Neural cell (in vitro differentiated cells): ENCODE results near the gene SIK3. TPM values are rescaled to one million over a fixed set of nuclear protein-coding genes. Genes with fewer than 3 reads are reported as not detected.

Source experiments
- H2AFZ ChIP-seq: fragments of 200-600, 300-800 bp; sonication (generic), shearing (Covaris generic); 2 replicates; pipeline ENCODE4 v1.6.0; 2014; ENCODE audit warnings: low read depth, mild to moderate bottlenecking, antibody characterized with exemption, low read length, moderate library complexity
- H3F3A ChIP-seq: fragments of 200-600 bp; shearing (Covaris generic); 2 replicates; pipeline ENCODE4 v1.6.1; 2016; ENCODE audit warnings: mild to moderate bottlenecking, moderate library complexity, mixed read lengths, antibody characterized with exemption, low read length; ENCODE audit not compliant: insufficient read depth, poor library complexity, severe bottlenecking
- H3K27ac ChIP-seq: fragments of 200-600, 300-800 bp; sonication (generic), shearing (Covaris generic); 2 replicates; pipeline ENCODE4 v1.5.1; 2014; ENCODE audit warnings: mild to moderate bottlenecking, low read length, moderate library complexity
- H3K27me3 ChIP-seq: fragments of 300-800, 200-600 bp; sonication (generic), shearing (Covaris generic); 2 replicates; pipeline ENCODE4 v1.6.0; 2014; ENCODE audit warnings: mild to moderate bottlenecking, low read depth, low read length, moderate library complexity; ENCODE audit not compliant: insufficient read depth
- H3K36me3 ChIP-seq: fragments of 300-800, 200-600 bp; sonication (generic), shearing (Covaris generic); 2 replicates; pipeline ENCODE4 v1.5.1; 2014; ENCODE audit warnings: mild to moderate bottlenecking, antibody characterized with exemption, low read length, moderate library complexity; ENCODE audit not compliant: insufficient read depth
- H3K4me2 ChIP-seq: fragments of 300-800, 200-600 bp; sonication (generic), shearing (Covaris generic); 2 replicates; pipeline ENCODE4 v1.6.0; 2014; ENCODE audit warnings: mild to moderate bottlenecking, low read length
- H3K4me3 ChIP-seq: fragments of 300-800, 200-600 bp; sonication (generic), shearing (Covaris generic); 2 replicates; pipeline ENCODE4 v1.5.1; 2014; ENCODE audit warnings: mild to moderate bottlenecking, low read length, moderate library complexity
- H3K79me2 ChIP-seq: fragments of 200-600 bp; shearing (Covaris generic); replicated peaks from 2 replicates; pipeline ENCODE4 v1.6.0; 2014; ENCODE audit warnings: mild to moderate bottlenecking, low read length, moderate library complexity; ENCODE audit not compliant: insufficient read depth
- H3K9ac ChIP-seq: fragments of 300-800, 200-600 bp; sonication (generic), shearing (Covaris generic); 2 replicates; pipeline ENCODE4 v1.6.1; 2016; ENCODE audit warnings: mild to moderate bottlenecking, low read length, mixed read lengths
- H3K9me2 ChIP-seq: fragments of 200-600 bp; shearing (Covaris generic); 2 replicates; pipeline ENCODE4 v1.6.1; 2016; ENCODE audit warnings: mild to moderate bottlenecking, low read length, mixed read lengths; ENCODE audit not compliant: insufficient read depth
- H3K9me3 ChIP-seq: fragments of 200-600, 300-800 bp; sonication (generic), shearing (Covaris generic); 2 replicates; pipeline ENCODE4 v1.6.1; 2016; ENCODE audit warnings: mild to moderate bottlenecking, mixed run types, low read length, moderate library complexity, mixed read lengths
- H4K20me1 ChIP-seq: fragments of 200-600 bp; shearing (Covaris generic); 2 replicates; pipeline ENCODE4 v1.6.1; 2016; ENCODE audit warnings: mild to moderate bottlenecking, mixed run types; ENCODE audit not compliant: insufficient read depth
- EP300 ChIP-seq: fragments of 450-650 bp; conservative IDR thresholded peaks from 2 replicates; pipeline ENCODE4 v1.6.1; 2014; ENCODE audit warnings: antibody characterized with exemption, mild to moderate bottlenecking, moderate library complexity; ENCODE audit not compliant: poor library complexity, severe bottlenecking
- EZH2 ChIP-seq: fragments of 200-600, 300-800 bp; shearing (Covaris generic), sonication (generic); IDR thresholded peaks from 2 replicates; pipeline ENCODE4 v1.6.1; 2014; ENCODE audit warnings: antibody characterized with exemption, low read length, borderline replicate concordance, mild to moderate bottlenecking; ENCODE audit not compliant: insufficient read depth, poor library complexity, severe bottlenecking
- MXI1 ChIP-seq: fragments of 450-650 bp; conservative IDR thresholded peaks from 2 replicates; pipeline ENCODE4 v1.6.1; 2014; ENCODE audit warnings: antibody characterized with exemption, mild to moderate bottlenecking; ENCODE audit not compliant: poor library complexity, severe bottlenecking
- POLR2AphosphoS5 ChIP-seq: IDR thresholded peaks from 2 replicates; pipeline ENCODE4 v1.6.1; 2012
- RAD21 ChIP-seq: fragments of 450-650 bp; conservative IDR thresholded peaks from 2 replicates; pipeline ENCODE4 v1.6.1; 2014; ENCODE audit warnings: antibody characterized with exemption, mild to moderate bottlenecking, moderate library complexity
- SMC3 ChIP-seq: fragments of 450-650 bp; conservative IDR thresholded peaks from 2 replicates; pipeline ENCODE4 v1.6.1; 2014; ENCODE audit warnings: antibody characterized with exemption, mild to moderate bottlenecking, moderate library complexity; ENCODE audit not compliant: poor library complexity
- TAF1 ChIP-seq: IDR thresholded peaks from 2 replicates; pipeline ENCODE4 v1.6.1; 2012; ENCODE audit warnings: low read depth
- polyA plus RNA-seq: library from polyadenylated mRNA; depleted of rRNA; stranded (reverse); fragments of >200 nt; gene quantifications from 2 replicates; pipeline ENCODE4 v1.2.3, GENCODE V29; 2014
- TF ChIP-seq, protein P1 (sequence below): fragments of 450-650 bp; IDR thresholded peaks from 2 replicates; pipeline ENCODE4 v1.5.1; 2014; ENCODE audit warnings: antibody characterized with exemption, mild to moderate bottlenecking, moderate library complexity; ENCODE audit not compliant: poor library complexity, severe bottlenecking
- TF ChIP-seq, protein P2 (sequence below): IDR thresholded peaks from 2 replicates; pipeline ENCODE4 v1.6.1; 2012; ENCODE audit warnings: borderline replicate concordance

The SIK3 gene
- polyA plus RNA-seq, 1 donor from 2014 or later: 11.2 TPM

DNA sequence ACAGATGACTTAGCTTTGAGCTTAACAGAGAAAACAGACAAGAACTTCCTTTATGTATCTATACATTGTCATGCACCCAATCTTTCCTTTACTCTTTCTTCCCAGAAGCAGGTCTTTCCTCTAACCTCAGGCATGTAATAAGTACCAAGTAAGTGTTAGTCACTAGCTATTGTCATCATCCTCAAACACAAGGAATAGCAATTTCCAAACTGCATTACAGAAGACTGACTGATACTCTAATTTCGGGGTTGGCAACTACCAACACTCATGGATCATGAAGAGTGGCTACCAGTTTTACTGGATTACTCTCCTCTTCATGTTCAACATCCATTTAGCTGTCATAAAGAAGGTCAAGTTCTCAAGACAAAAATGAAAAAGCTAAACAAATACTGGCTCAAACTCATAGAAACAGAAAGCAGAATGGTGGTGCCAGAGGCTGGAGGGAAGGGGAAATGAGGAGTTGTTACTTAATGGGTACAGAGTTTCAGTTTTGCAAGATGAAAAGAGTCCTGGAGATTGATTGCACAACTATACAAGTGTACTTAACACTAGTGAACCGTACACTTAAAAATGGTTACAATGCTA lies 111.6 kb downstream of the SIK3 start:
- no peak overlapping the region for H3K27ac ChIP-seq
- no peak overlapping the region for H2AFZ ChIP-seq
- no peaks in the 10 kb centered on the region for H3K9me2 ChIP-seq
- peaks cover 11% of the 10 kb centered on the region for H3K79me2 ChIP-seq
- no peak overlapping the region for H3K4me2 ChIP-seq
- no peaks in the 10 kb centered on the region for H3K9me3 ChIP-seq
- H3K36me3 ChIP-seq: no peaks in the 10 kb centered on the region
- no peak overlapping the region for H3K9ac ChIP-seq
- H3K4me3 ChIP-seq: no peak overlapping the region
- H3F3A ChIP-seq: no peaks in the 10 kb centered on the region
- TF ChIP-seq, protein P1, sequence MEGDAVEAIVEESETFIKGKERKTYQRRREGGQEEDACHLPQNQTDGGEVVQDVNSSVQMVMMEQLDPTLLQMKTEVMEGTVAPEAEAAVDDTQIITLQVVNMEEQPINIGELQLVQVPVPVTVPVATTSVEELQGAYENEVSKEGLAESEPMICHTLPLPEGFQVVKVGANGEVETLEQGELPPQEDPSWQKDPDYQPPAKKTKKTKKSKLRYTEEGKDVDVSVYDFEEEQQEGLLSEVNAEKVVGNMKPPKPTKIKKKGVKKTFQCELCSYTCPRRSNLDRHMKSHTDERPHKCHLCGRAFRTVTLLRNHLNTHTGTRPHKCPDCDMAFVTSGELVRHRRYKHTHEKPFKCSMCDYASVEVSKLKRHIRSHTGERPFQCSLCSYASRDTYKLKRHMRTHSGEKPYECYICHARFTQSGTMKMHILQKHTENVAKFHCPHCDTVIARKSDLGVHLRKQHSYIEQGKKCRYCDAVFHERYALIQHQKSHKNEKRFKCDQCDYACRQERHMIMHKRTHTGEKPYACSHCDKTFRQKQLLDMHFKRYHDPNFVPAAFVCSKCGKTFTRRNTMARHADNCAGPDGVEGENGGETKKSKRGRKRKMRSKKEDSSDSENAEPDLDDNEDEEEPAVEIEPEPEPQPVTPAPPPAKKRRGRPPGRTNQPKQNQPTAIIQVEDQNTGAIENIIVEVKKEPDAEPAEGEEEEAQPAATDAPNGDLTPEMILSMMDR: no peak
- TF ChIP-seq POLR2AphosphoS5 (no peak), EZH2 (no peak), RAD21 (no peak), SMC3 (no peak), TAF1 (no peak), MXI1 (no peak), EP300 (no peak)
- TF ChIP-seq, protein P2, sequence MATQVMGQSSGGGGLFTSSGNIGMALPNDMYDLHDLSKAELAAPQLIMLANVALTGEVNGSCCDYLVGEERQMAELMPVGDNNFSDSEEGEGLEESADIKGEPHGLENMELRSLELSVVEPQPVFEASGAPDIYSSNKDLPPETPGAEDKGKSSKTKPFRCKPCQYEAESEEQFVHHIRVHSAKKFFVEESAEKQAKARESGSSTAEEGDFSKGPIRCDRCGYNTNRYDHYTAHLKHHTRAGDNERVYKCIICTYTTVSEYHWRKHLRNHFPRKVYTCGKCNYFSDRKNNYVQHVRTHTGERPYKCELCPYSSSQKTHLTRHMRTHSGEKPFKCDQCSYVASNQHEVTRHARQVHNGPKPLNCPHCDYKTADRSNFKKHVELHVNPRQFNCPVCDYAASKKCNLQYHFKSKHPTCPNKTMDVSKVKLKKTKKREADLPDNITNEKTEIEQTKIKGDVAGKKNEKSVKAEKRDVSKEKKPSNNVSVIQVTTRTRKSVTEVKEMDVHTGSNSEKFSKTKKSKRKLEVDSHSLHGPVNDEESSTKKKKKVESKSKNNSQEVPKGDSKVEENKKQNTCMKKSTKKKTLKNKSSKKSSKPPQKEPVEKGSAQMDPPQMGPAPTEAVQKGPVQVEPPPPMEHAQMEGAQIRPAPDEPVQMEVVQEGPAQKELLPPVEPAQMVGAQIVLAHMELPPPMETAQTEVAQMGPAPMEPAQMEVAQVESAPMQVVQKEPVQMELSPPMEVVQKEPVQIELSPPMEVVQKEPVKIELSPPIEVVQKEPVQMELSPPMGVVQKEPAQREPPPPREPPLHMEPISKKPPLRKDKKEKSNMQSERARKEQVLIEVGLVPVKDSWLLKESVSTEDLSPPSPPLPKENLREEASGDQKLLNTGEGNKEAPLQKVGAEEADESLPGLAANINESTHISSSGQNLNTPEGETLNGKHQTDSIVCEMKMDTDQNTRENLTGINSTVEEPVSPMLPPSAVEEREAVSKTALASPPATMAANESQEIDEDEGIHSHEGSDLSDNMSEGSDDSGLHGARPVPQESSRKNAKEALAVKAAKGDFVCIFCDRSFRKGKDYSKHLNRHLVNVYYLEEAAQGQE: no peak
- no peaks in the 10 kb centered on the region for H4K20me1 ChIP-seq
- no peaks in the 10 kb centered on the region for H3K27me3 ChIP-seq

DNA sequence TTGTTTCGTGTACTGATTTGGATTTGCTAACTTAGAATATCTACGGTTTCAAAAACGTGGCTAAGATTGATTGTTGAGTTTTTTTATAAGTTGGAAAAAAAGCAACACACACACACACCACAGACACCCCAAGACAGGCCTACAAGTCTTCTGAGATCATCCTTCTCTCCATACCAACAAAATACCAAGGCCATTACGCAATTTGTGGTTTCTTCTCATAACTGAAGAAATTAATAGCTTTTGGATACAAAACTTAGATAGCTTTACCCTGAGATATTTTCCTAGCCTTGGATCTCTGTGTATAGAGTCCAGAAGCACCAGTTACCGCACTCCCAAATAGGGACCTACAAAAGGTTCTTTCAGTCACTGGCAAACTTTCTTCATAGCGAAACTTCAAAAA lies 113.6 kb downstream of the SIK3 start:
- Histone ChIP-seq H3K9ac (no peak overlapping the region), H3K4me2 (no peak overlapping the region), H3F3A (no peaks in the 10 kb centered on the region), H3K9me2 (no peaks in the 10 kb centered on the region), H3K79me2 (peaks cover 11% of the 10 kb centered on the region), H3K4me3 (no peak overlapping the region), H3K36me3 (no peaks in the 10 kb centered on the region), H3K27me3 (no peaks in the 10 kb centered on the region), H2AFZ (no peak overlapping the region), H4K20me1 (no peaks in the 10 kb centered on the region), H3K9me3 (no peaks in the 10 kb centered on the region), H3K27ac (no peak overlapping the region)
- TF ChIP-seq MXI1 (no peak), POLR2AphosphoS5 (no peak), EZH2 (no peak), EP300 (no peak), RAD21 (no peak), TAF1 (no peak), SMC3 (no peak)
- TF ChIP-seq, protein P2: no peak
- TF ChIP-seq, protein P1: no peak
